Measurements from ENCODE around the gene PPP1R13B. TPM values are rescaled to one million over a fixed set of nuclear protein-coding genes. Genes with fewer than 3 reads are reported as not detected.
A peak's percentile ranks its signal among the peaks of the same experiment; 100 is the strongest.

PPP1R13B gene
- total RNA-seq, 1 experiment from 2014 or later, result 10.3 TPM

- Mint-ChIP-seq H3K27me3 (ENCODE audit: low read depth) (no peaks in the 10 kb centered on the region), H3K27ac (no peak overlapping the region), H3K4me1 (no peaks in the 10 kb centered on the region), H3K36me3 (peaks cover 2% of the 10 kb centered on the region; the same call in 1 of the 2 replicates), H3K9me3 (peaks cover 5% of the 10 kb centered on the region), H3K4me3 (no peak overlapping the region)
- no peak for TF ChIP-seq ZMAT4 (CRISPR knock-in tag; IDR thresholded peaks at IDR 0.05)
- no peak for TF ChIP-seq NR1H2 (CRISPR knock-in tag; IDR thresholded peaks at IDR 0.05)
- no peak for TF ChIP-seq CTCF (IDR thresholded peaks at IDR 0.05)
- TF ChIP-seq E2F4 (CRISPR knock-in tag; IDR thresholded peaks at IDR 0.05; ENCODE audit: borderline replicate concordance, low read depth), result no peak
- ATAC-seq (no peak), DNase-seq (ENCODE audit: low spot score) (no peak)
- CTCF ChIA-PET, result interaction anchor here (0.7 to 10.9 kb wide), 7 partner anchors 9 to 283 kb away, joined by 3 to 118 read pairs (median 3); no protein-coding TSS in a partner anchor
- POLR2A ChIA-PET, result no interaction called here
Observed at GRCh38 chr14:103811189-103811588, 36.2 kb downstream of the PPP1R13B start.

- H3K4me3 Mint-ChIP-seq, result no peak overlapping the region
- ChIA-PET POLR2A (interaction anchor here (0.7 to 0.9 kb wide), 3 partner anchors 64 to 105 kb away, joined by 3 read pairs; no protein-coding TSS in a partner anchor), CTCF (interaction anchor here (0.5 to 10.9 kb wide), 51 partner anchors 8 to 269 kb away, joined by 3 to 118 read pairs (median 4); no protein-coding TSS in a partner anchor)
- no peaks in the 10 kb centered on the region for H3K27me3 Mint-ChIP-seq (ENCODE audit: low read depth)
- DNase-seq (ENCODE audit: low spot score) (peak; percentile 82), ATAC-seq (peak; percentile 91)
- H3K4me1 Mint-ChIP-seq, result no peaks in the 10 kb centered on the region
- no peaks in the 10 kb centered on the region for H3K36me3 Mint-ChIP-seq
- no peak overlapping the region for H3K27ac Mint-ChIP-seq
- H3K9me3 Mint-ChIP-seq, result no peaks in the 10 kb centered on the region
- peak; percentile 59; the same call in 1 of the 2 replicates for TF ChIP-seq CTCF (IDR thresholded peaks at IDR 0.05)
- no peak for TF ChIP-seq ARID4B (CRISPR knock-in tag; IDR thresholded peaks at IDR 0.05; ENCODE audit: borderline replicate concordance)
Observed at GRCh38 chr14:103808403-103809001, 38.9 kb downstream of the PPP1R13B start.

- no peak for DNase-seq (ENCODE audit: low spot score)
- no peak overlapping the region for H3K27ac Mint-ChIP-seq
- no peak overlapping the region for H3K4me3 Mint-ChIP-seq
- no peaks in the 10 kb centered on the region for H3K27me3 Mint-ChIP-seq (ENCODE audit: low read depth)
- no peaks in the 10 kb centered on the region for H3K9me3 Mint-ChIP-seq
- POLR2A ChIA-PET, result no interaction called here
- ATAC-seq, result no peak
- H3K4me1 Mint-ChIP-seq, result peaks cover 7% of the 10 kb centered on the region
- no peaks in the 10 kb centered on the region for H3K36me3 Mint-ChIP-seq
- CTCF ChIA-PET, result interaction anchor here (0.5 to 10.9 kb wide), 11 partner anchors 9 to 174 kb away, joined by 3 to 118 read pairs (median 7); no protein-coding TSS in a partner anchor
- TF ChIP-seq STAT6 (CRISPR knock-in tag; conservative IDR thresholded peaks at IDR 0.05; ENCODE audit: low read depth), result no peak
- TF ChIP-seq FOXP1 (CRISPR knock-in tag; IDR thresholded peaks at IDR 0.05; ENCODE audit: borderline replicate concordance), result no peak
- TF ChIP-seq PRRX2 (CRISPR knock-in tag; IDR thresholded peaks at IDR 0.05), result no peak
- TF ChIP-seq NR1H2 (CRISPR knock-in tag; IDR thresholded peaks at IDR 0.05), result no peak
- TF ChIP-seq AR (CRISPR knock-in tag; IDR thresholded peaks at IDR 0.05), result no peak
- no peak for TF ChIP-seq NFYB (CRISPR knock-in tag; conservative IDR thresholded peaks at IDR 0.05; ENCODE audit: low read depth)
- TF ChIP-seq ZNF121 (CRISPR knock-in tag; IDR thresholded peaks at IDR 0.05), result no peak
- no peak for TF ChIP-seq JAZF1 (CRISPR knock-in tag; IDR thresholded peaks at IDR 0.05)
- no peak for TF ChIP-seq FOXJ3 (CRISPR knock-in tag; IDR thresholded peaks at IDR 0.05; ENCODE audit: borderline replicate concordance)
Observed at GRCh38 chr14:103806805-103807204, 40.6 kb downstream of the PPP1R13B start.

Measured in WTC11 (cell line).